Prostate gland (tissue), 2 donors: Measurements from ENCODE around the gene MBD6.

Experiments
- CTCF ChIP-seq, 4 experiments: fragments of 200-600 bp in 2 of 4; fragments of 450-650 bp in 2 of 4; sonication (generic) in 2 of 4; IDR thresholded peaks; 1 replicate in 3 of 4; 2 replicates in 1 of 4; pipeline ENCODE4 v1.5.1; 2016 to 2019; ENCODE audit warnings: antibody characterized with exemption in 4 of 4, mild to moderate bottlenecking in 2 of 4, moderate library complexity in 2 of 4
- POLR2A ChIP-seq: fragments of 450-650 bp; IDR thresholded peaks from one replicate; pipeline ENCODE4 v1.6.1; 2016; ENCODE audit warnings: antibody characterized with exemption, mild to moderate bottlenecking
- POLR2AphosphoS5 ChIP-seq: sonication (generic); formaldehyde crosslinking; IDR thresholded peaks from one replicate; pipeline ENCODE4 v1.6.1; 2017; ENCODE audit warnings: antibody characterized with exemption

GRCh38 chr12:57528831-57529555 lies 6.4 kb downstream of the MBD6 start:
- TF ChIP-seq CTCF (IDR thresholded peaks at IDR 0.05) (no peak), POLR2A (no peak), POLR2AphosphoS5 (no peak)
